ENCODE results near the gene HOXC5. TPM values are rescaled to one million over a fixed set of nuclear protein-coding genes. Genes with fewer than 3 reads are reported as not detected.

Gene HOXC5
- total RNA-seq, 1 experiment from 2014 or later: 1.1 TPM

DNA sequence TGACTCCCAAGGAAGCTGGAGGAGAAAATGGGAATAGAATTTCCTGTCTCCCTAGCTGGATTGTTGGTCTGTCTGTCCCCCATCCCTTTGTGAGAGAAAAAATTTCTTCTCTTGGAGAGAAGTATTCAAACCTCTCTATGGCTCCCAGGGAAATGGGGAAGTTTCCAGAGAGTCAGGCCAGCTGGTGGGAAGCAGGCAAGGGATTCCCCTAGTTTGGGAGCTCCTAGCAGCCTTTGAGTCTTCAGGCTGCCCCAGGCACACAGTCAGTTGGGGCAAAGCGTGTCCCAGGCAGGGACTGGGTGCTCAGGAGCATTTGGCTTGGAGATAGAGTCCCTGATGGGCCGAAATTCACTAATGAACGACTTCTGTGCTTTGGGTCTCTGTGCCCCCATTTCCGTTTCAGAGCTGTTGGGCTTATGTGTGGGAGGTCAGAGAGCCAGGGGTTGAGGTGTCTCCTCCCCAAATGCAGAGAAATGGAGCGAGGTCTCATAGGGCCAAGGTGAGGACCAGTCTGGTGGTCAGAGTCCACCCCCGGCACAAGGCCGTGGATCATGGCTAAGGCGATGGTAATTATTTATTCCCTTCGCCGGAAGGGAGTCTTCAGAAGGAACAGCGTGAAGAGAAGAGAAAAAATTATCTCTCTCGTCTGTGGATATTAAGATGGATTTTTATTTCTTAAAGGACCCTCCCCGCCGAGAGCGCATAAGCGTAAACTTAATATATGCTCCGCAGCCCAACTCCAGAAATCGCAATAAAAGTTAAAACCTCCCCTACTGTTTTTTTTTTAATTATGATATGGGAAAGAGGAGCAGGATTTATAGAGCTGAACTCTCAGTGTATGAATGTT is 39.5 kb upstream of the HOXC5 start:
- Histone ChIP-seq H3K4me2 (ENCODE audit: low read length) (peak overlapping the region; percentile 94; the same call in 1 of the 2 replicates), H4K20me1 (ENCODE audit: insufficient read depth) (no peaks in the 10 kb centered on the region), H3K9me3 (ENCODE audit: control insufficient read depth in 1 of 2, insufficient read depth in 1 of 2, low read depth in 1 of 2, low read length in 2 of 2) (no peaks in the 10 kb centered on the region), H3K27me3 (ENCODE audit: insufficient read depth, low read length) (no peaks in the 10 kb centered on the region), H3K36me3 (ENCODE audit: control insufficient read depth in 1 of 2, insufficient read depth in 2 of 2, low read length in 2 of 2) (no peaks in the 10 kb centered on the region), H3K79me2 (ENCODE audit: insufficient read depth, low read length) (peaks cover 29% of the 10 kb centered on the region), H3K27ac (ENCODE audit: low read depth, low read length) (no peak overlapping the region), H3K9me2 (ENCODE audit: insufficient read depth) (no peaks in the 10 kb centered on the region), H3K4me1 (ENCODE audit: control insufficient read depth in 1 of 2, insufficient read depth in 2 of 2, low read length in 2 of 2) (peaks cover 14 to 36% of the 10 kb centered on the region in 2 experiments), H3K4me3 (replicated peaks in 1 of 2; ENCODE audit: low read depth in 1 of 2, low read length in 2 of 2) (no peak overlapping the region), H3K9ac (ENCODE audit: low read length) (no peak overlapping the region), H2AFZ (ENCODE audit: low read depth, low read length, poor library complexity, severe bottlenecking) (no peak overlapping the region)
- RAD21 ChIA-PET (ENCODE audit: low non-redundant PET in 1 of 2, low total read pairs in 2 of 2, uncharacterized antibody in 2 of 2, unreplicated experiment in 2 of 2): interaction anchor here in 1 of 2 experiments (0.6 kb wide), 1 partner anchor 83 kb away, joined by 3 read pairs; no protein-coding TSS in a partner anchor
- POLR2A ChIA-PET: no interaction called here
- DNase-seq (ENCODE audit: low read depth, low spot score) (no peak), ATAC-seq (no peak)
- CTCF ChIA-PET: interaction anchor here (1.2 to 2.1 kb wide), 4 partner anchors 8 to 215 kb away, joined by 3 to 15 read pairs (median 4); partner anchors contain the start of gene HOXC10
- TF ChIP-seq, protein P1, sequence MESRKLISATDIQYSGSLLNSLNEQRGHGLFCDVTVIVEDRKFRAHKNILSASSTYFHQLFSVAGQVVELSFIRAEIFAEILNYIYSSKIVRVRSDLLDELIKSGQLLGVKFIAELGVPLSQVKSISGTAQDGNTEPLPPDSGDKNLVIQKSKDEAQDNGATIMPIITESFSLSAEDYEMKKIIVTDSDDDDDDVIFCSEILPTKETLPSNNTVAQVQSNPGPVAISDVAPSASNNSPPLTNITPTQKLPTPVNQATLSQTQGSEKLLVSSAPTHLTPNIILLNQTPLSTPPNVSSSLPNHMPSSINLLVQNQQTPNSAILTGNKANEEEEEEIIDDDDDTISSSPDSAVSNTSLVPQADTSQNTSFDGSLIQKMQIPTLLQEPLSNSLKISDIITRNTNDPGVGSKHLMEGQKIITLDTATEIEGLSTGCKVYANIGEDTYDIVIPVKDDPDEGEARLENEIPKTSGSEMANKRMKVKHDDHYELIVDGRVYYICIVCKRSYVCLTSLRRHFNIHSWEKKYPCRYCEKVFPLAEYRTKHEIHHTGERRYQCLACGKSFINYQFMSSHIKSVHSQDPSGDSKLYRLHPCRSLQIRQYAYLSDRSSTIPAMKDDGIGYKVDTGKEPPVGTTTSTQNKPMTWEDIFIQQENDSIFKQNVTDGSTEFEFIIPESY (IDR thresholded peaks at IDR 0.05; ENCODE audit: extremely low read depth, insufficient replicate concordance, low read length): no peak
- TF ChIP-seq TCF7L2 (IDR thresholded peaks at IDR 0.05; ENCODE audit: borderline replicate concordance, extremely low read depth, insufficient read depth, insufficient read length) (no peak), ZFX (IDR thresholded peaks at IDR 0.05) (no peak), ELF1 (IDR thresholded peaks at IDR 0.05; ENCODE audit: borderline replicate concordance, low read depth) (no peak), CEBPB (IDR thresholded peaks at IDR 0.05; ENCODE audit: low read depth) (no peak), JUND (IDR thresholded peaks at IDR 0.05) (no peak), SIN3A (IDR thresholded peaks at IDR 0.05; ENCODE audit: low read depth) (no peak), SRF (IDR thresholded peaks at IDR 0.05; ENCODE audit: low read depth) (no peak), YY1 (IDR thresholded peaks at IDR 0.05; ENCODE audit: extremely low read depth, insufficient replicate concordance, low read depth, low read length) (no peak)
- TF ChIP-seq, protein P2, sequence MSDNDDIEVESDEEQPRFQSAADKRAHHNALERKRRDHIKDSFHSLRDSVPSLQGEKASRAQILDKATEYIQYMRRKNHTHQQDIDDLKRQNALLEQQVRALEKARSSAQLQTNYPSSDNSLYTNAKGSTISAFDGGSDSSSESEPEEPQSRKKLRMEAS (IDR thresholded peaks at IDR 0.05): no peak
- TF ChIP-seq, protein P3, sequence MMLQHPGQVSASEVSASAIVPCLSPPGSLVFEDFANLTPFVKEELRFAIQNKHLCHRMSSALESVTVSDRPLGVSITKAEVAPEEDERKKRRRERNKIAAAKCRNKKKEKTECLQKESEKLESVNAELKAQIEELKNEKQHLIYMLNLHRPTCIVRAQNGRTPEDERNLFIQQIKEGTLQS (IDR thresholded peaks at IDR 0.05): no peak
- BruUV-seq (replicated peaks): no TSS peak
- intact Hi-C loops (cut with micrococcal nuclease): no loop called here

Data from HCT116 (cell line).